PC-9 (cell line): ENCODE measurements around the gene SCGB1A1. TPM values are rescaled to one million over a fixed set of nuclear protein-coding genes. Genes with fewer than 3 reads are reported as not detected.

ENCODE experiments used
- BruUV-seq: library from RNA; stranded (reverse); fragments of 400-500 nt; replicated peaks from 2 replicates; lab custom pipeline; 2021; lab: Mats Ljungman, UMichigan
- CTCF ChIA-PET: fragments of 300-600 bp; sonication (Branson Sonifier 250); formaldehyde crosslinking; loops from one replicate; lab custom pipeline; 2022; ENCODE audit warnings: antibody characterized with exemption; lab: Charles Lee
- POLR2A ChIA-PET: fragments of 300-600 bp; sonication (Branson Sonifier 250); formaldehyde crosslinking; loops from one replicate; lab custom pipeline; 2022; ENCODE audit warnings: antibody characterized with exemption; ENCODE audit not compliant: unreplicated experiment; lab: Charles Lee
- DNase-seq, 2 experiments: peaks; one replicate each; pipeline versions ENCODE4 v3.0.0 to v3.0.0-alpha.2; 2015 to 2022; ENCODE audit warnings: mixed read lengths in 1 of 2
- H2AFZ ChIP-seq: fragments of 200-600 bp; sonication (generic); 2 replicates; pipeline ENCODE4 v1.8.1; 2017; ENCODE audit warnings: antibody characterized with exemption
- H3F3A ChIP-seq: fragments of 200-600 bp; sonication (generic); 2 replicates; pipeline ENCODE4 v1.8.1; 2017; ENCODE audit warnings: antibody characterized with exemption, mild to moderate bottlenecking, low read depth; ENCODE audit not compliant: insufficient read depth
- H3K27ac ChIP-seq: fragments of 200-600 bp; sonication (generic); 2 replicates; pipeline ENCODE4 v1.6.1; 2016; ENCODE audit warnings: mixed run types
- H3K27me3 ChIP-seq: fragments of 200-600 bp; sonication (generic); 2 replicates; pipeline ENCODE4 v1.6.1; 2016; ENCODE audit warnings: low read depth, mixed run types; ENCODE audit not compliant: insufficient read depth
- H3K36me3 ChIP-seq: fragments of 200-600 bp; sonication (generic); 2 replicates; pipeline ENCODE4 v1.6.1; 2016; ENCODE audit warnings: low read depth, mixed run types
- H3K4me1 ChIP-seq: fragments of 200-600 bp; sonication (generic); replicated peaks from 2 replicates; pipeline ENCODE4 v1.6.1; 2016; ENCODE audit warnings: mixed run types; ENCODE audit not compliant: insufficient read depth
- H3K4me2 ChIP-seq: fragments of 200-600 bp; sonication (generic); 2 replicates; pipeline ENCODE4 v1.6.1; 2017; ENCODE audit warnings: mixed run types
- H3K4me3 ChIP-seq: fragments of 200-600 bp; sonication (generic); 2 replicates; pipeline ENCODE4 v1.6.1; 2016; ENCODE audit warnings: mixed run types
- H3K79me2 ChIP-seq: fragments of 200-600 bp; sonication (generic); 2 replicates; pipeline ENCODE4 v1.6.1; 2017; ENCODE audit warnings: low read depth, mixed run types
- H3K9me2 ChIP-seq: fragments of 200-600 bp; sonication (generic); 2 replicates; pipeline ENCODE4 v1.8.1; 2017; ENCODE audit warnings: mild to moderate bottlenecking; ENCODE audit not compliant: insufficient read depth
- H3K9me3 ChIP-seq: fragments of 200-600 bp; sonication (generic); 2 replicates; pipeline ENCODE4 v1.8.1; 2016; ENCODE audit warnings: low read depth; ENCODE audit not compliant: insufficient read depth
- H4K20me1 ChIP-seq: fragments of 200-600 bp; sonication (generic); 2 replicates; pipeline ENCODE4 v1.8.1; 2017; ENCODE audit not compliant: insufficient read depth
- CTCF ChIP-seq: fragments of 200-600 bp; sonication (generic); conservative IDR thresholded peaks from 2 replicates; pipeline ENCODE4 v1.6.1; 2017; ENCODE audit warnings: mixed run types, antibody characterized with exemption, mild to moderate bottlenecking, moderate library complexity
- EZH2 ChIP-seq: fragments of 200-600 bp; sonication (generic); IDR thresholded peaks from 2 replicates; pipeline ENCODE4 v1.8.0; 2017; ENCODE audit warnings: antibody characterized with exemption, low read depth
- intact Hi-C: fragments of 100-400 bp; cut with micrococcal nuclease; formaldehyde crosslinking; loops from one replicate; pipeline ENCODE4 v1.10.0; 2022; ENCODE audit not compliant: unreplicated experiment
- total RNA-seq: library from RNA; stranded (reverse); gene quantifications from 2 replicates; pipeline ENCODE4 v1.2.3, GENCODE V29; 2021

SCGB1A1 gene
- total RNA-seq, 1 experiment from 2014 or later, result not detected

GRCh38 chr11:62400281-62400680 is 18.6 kb upstream of the SCGB1A1 start:
- no TSS peak for BruUV-seq
- POLR2A ChIA-PET, result interaction anchor here (0.5 to 1.0 kb wide), 7 partner anchors 27 to 1534 kb away, joined by 3 to 10 read pairs (median 4); partner anchors contain the start of gene TTC9C

GRCh38 chr11:62400760-62401159 is 18.1 kb upstream of the SCGB1A1 start:
- no peak overlapping the region for H3K27ac ChIP-seq
- H3K79me2 ChIP-seq, result no peaks in the 10 kb centered on the region
- H3F3A ChIP-seq, result no peaks in the 10 kb centered on the region
- no peak overlapping the region for H3K4me2 ChIP-seq
- CTCF ChIA-PET, result interaction anchor here (0.8 to 1.2 kb wide), 4 partner anchors 24 to 160 kb away, joined by 3 to 6 read pairs (median 4); no protein-coding TSS in a partner anchor
- no peaks in the 10 kb centered on the region for H4K20me1 ChIP-seq
- H3K9me2 ChIP-seq, result no peaks in the 10 kb centered on the region
- H3K9me3 ChIP-seq, result no peaks in the 10 kb centered on the region
- peak in 1 of 2 experiments; percentile 61 for DNase-seq
- intact Hi-C loops, result no loop called here
- no TSS peak for BruUV-seq
- POLR2A ChIA-PET, result interaction anchor here (0.5 to 1.0 kb wide), 6 partner anchors 27 to 1534 kb away, joined by 3 to 10 read pairs (median 4); no protein-coding TSS in a partner anchor
- H3K27me3 ChIP-seq, result no peaks in the 10 kb centered on the region
- TF ChIP-seq EZH2 (no peak), CTCF (no peak)
- 0 out of 2 replicates have a peak, but pooled peaks cover 7% of the 10 kb centered on the region for H3K4me1 ChIP-seq
- no peak overlapping the region for H3K4me3 ChIP-seq
- H2AFZ ChIP-seq, result no peak overlapping the region
- H3K36me3 ChIP-seq, result no peaks in the 10 kb centered on the region

More at GRCh38 chr11:62400281-62400680, 18.6 kb upstream of the SCGB1A1 start:
- no peak for DNase-seq
- intact Hi-C loops, result no loop called here
- H3K27me3 ChIP-seq, result no peaks in the 10 kb centered on the region
- no peak for TF ChIP-seq CTCF
- no peak for TF ChIP-seq EZH2
- no peaks in the 10 kb centered on the region for H3K79me2 ChIP-seq
- CTCF ChIA-PET, result interaction anchor here (0.8 to 1.2 kb wide), 4 partner anchors 25 to 160 kb away, joined by 3 to 6 read pairs (median 4); no protein-coding TSS in a partner anchor
- no peaks in the 10 kb centered on the region for H4K20me1 ChIP-seq
- no peaks in the 10 kb centered on the region for H3K9me2 ChIP-seq
- H2AFZ ChIP-seq, result no peak overlapping the region
- H3K27ac ChIP-seq, result no peak overlapping the region
- H3K4me1 ChIP-seq, result peaks cover 10% of the 10 kb centered on the region
- H3K9me3 ChIP-seq, result no peaks in the 10 kb centered on the region
- H3F3A ChIP-seq, result peaks cover 3% of the 10 kb centered on the region; the same call in 1 of the 2 replicates
- no peaks in the 10 kb centered on the region for H3K36me3 ChIP-seq
- H3K4me2 ChIP-seq, result no peak overlapping the region
- no peak overlapping the region for H3K4me3 ChIP-seq

GRCh38 chr11:62401356-62401755 is 17.5 kb upstream of the SCGB1A1 start:
- ChIA-PET POLR2A (interaction anchor here (0.7 to 0.9 kb wide), 2 partner anchors 155 to 440 kb away, joined by 5 to 6 read pairs; no protein-coding TSS in a partner anchor), CTCF (interaction anchor here (0.6 kb wide), 1 partner anchor 8 kb away, joined by 3 read pairs; no protein-coding TSS in a partner anchor)
- Histone ChIP-seq H3K27ac (no peak overlapping the region), H3F3A (no peaks in the 10 kb centered on the region), H2AFZ (no peak overlapping the region), H3K4me3 (no peak overlapping the region), H3K36me3 (no peaks in the 10 kb centered on the region), H3K79me2 (no peaks in the 10 kb centered on the region), H3K4me2 (no peak overlapping the region), H3K9me3 (no peaks in the 10 kb centered on the region), H3K9me2 (no peaks in the 10 kb centered on the region), H3K4me1 (0 out of 2 replicates have a peak, but pooled peaks cover under 1% of the 10 kb centered on the region), H3K27me3 (no peaks in the 10 kb centered on the region), H4K20me1 (no peaks in the 10 kb centered on the region)
- no peak for TF ChIP-seq EZH2
- TF ChIP-seq CTCF, result no peak
- intact Hi-C loops, result no loop called here
- BruUV-seq, result no TSS peak
- no peak for DNase-seq
